ENCODE results near the gene LRRC49.
"Not testable (repeated sequence)": the region's sequence is repeated elsewhere in the genome, so short reads cannot be mapped to it uniquely, and the experiment has no call there.

The LRRC49 gene

GRCh38 chr15:70870051-70870450 is 22.6 kb upstream of the LRRC49 start:
- DNase-seq (ENCODE audit: low spot score), result peak; percentile 50
- TF ChIP-seq CTCF (IDR thresholded peaks at IDR 0.05; ENCODE audit: extremely low read depth, insufficient read depth, missing control alignments), result no peak
- in situ Hi-C loops (cut with MboI; ENCODE audit: low pct_unique_long_range_greater_than_20kb, low sequenced_read_pairs, unreplicated experiment), result no loop called here

- DNase-seq (ENCODE audit: low spot score); in situ Hi-C loops (cut with MboI; ENCODE audit: low pct_unique_long_range_greater_than_20kb, low sequenced_read_pairs, unreplicated experiment): not testable (repeated sequence)
Observed at GRCh38 chr15:70871490-70871889, 21.1 kb upstream of the LRRC49 start.

GRCh38 chr15:70873232-70874054 is 19.2 kb upstream of the LRRC49 start:
- TF ChIP-seq CTCF (IDR thresholded peaks at IDR 0.05; ENCODE audit: extremely low read depth, insufficient read depth, missing control alignments), result no peak
- peak; percentile 22 for DNase-seq (ENCODE audit: low spot score)
- in situ Hi-C loops (cut with MboI; ENCODE audit: low pct_unique_long_range_greater_than_20kb, low sequenced_read_pairs, unreplicated experiment), result no loop called here

GRCh38 chr15:70875001-70875782 is 17.4 kb upstream of the LRRC49 start:
- in situ Hi-C loops (cut with MboI; ENCODE audit: low pct_unique_long_range_greater_than_20kb, low sequenced_read_pairs, unreplicated experiment), result no loop called here
- TF ChIP-seq CTCF (IDR thresholded peaks at IDR 0.05; ENCODE audit: extremely low read depth, insufficient read depth, missing control alignments), result peak; percentile 44
- peak; percentile 29 for DNase-seq (ENCODE audit: low spot score)

- TF ChIP-seq CTCF (IDR thresholded peaks at IDR 0.05; ENCODE audit: extremely low read depth, insufficient read depth, missing control alignments), result no peak
- in situ Hi-C loops (cut with MboI; ENCODE audit: low pct_unique_long_range_greater_than_20kb, low sequenced_read_pairs, unreplicated experiment), result no loop called here
- DNase-seq (ENCODE audit: low spot score), result peak; percentile 28
Observed at GRCh38 chr15:70876011-70876410, 16.6 kb upstream of the LRRC49 start.

- no peak for TF ChIP-seq CTCF (IDR thresholded peaks at IDR 0.05; ENCODE audit: extremely low read depth, insufficient read depth, missing control alignments)
- in situ Hi-C loops (cut with MboI; ENCODE audit: low pct_unique_long_range_greater_than_20kb, low sequenced_read_pairs, unreplicated experiment), result no loop called here
- DNase-seq (ENCODE audit: low spot score), result no peak
Observed at GRCh38 chr15:70876683-70877082, 15.9 kb upstream of the LRRC49 start.

GRCh38 chr15:70879401-70879800 is 13.2 kb upstream of the LRRC49 start:
- no peak for DNase-seq (ENCODE audit: low spot score)

More at GRCh38 chr15:70879401-70879800, 13.2 kb upstream of the LRRC49 start:
- no peak for TF ChIP-seq CTCF (IDR thresholded peaks at IDR 0.05; ENCODE audit: extremely low read depth, insufficient read depth, missing control alignments)
- in situ Hi-C loops (cut with MboI; ENCODE audit: low pct_unique_long_range_greater_than_20kb, low sequenced_read_pairs, unreplicated experiment), result no loop called here
